ENCODE data around the gene SLC1A1. TPM values are rescaled to one million over a fixed set of nuclear protein-coding genes. Genes with fewer than 3 reads are reported as not detected.

The SLC1A1 gene
- total RNA-seq, 3 donors from 2014 or later (not counting 1 experiment from before 2014, with no cell fraction given), result not detected

GRCh38 chr9:4588721-4589120, 98.5 kb downstream of the SLC1A1 start:
- no peaks in the 10 kb centered on the region for H3K9me3 Mint-ChIP-seq
- no peak for DNase-seq
- Histone ChIP-seq H3K36me3 (ENCODE audit: control insufficient read depth, insufficient read depth, low read length) (no peaks in the 10 kb centered on the region), H3K4me1 (ENCODE audit: control insufficient read depth, insufficient read depth, low read length) (no peaks in the 10 kb centered on the region), H3K27ac (ENCODE audit: low read length) (no peak overlapping the region), H3K9me3 (ENCODE audit: control insufficient read depth, insufficient read depth, low read length) (no peaks in the 10 kb centered on the region), H3K4me3 (ENCODE audit: low read length) (no peak overlapping the region), H3K27me3 (ENCODE audit: control insufficient read depth, insufficient read depth, low read length) (no peaks in the 10 kb centered on the region)
- intact Hi-C loops (cut with micrococcal nuclease), result no loop called here
- no peak overlapping the region for H3K27ac Mint-ChIP-seq
- no peaks in the 10 kb centered on the region for H3K4me1 Mint-ChIP-seq
- H3K27me3 Mint-ChIP-seq (ENCODE audit: low read depth in 2 of 2), result peaks cover 0 to 6% of the 10 kb centered on the region in 2 donors
- 93% methylated on average over 1 of the region's 2 CpGs for WGBS (ENCODE audit: insufficient coverage)
- no peak for ATAC-seq
- H3K36me3 Mint-ChIP-seq, result no peaks in the 10 kb centered on the region
- H3K4me3 Mint-ChIP-seq, result no peak overlapping the region
- TF ChIP-seq, protein P1, sequence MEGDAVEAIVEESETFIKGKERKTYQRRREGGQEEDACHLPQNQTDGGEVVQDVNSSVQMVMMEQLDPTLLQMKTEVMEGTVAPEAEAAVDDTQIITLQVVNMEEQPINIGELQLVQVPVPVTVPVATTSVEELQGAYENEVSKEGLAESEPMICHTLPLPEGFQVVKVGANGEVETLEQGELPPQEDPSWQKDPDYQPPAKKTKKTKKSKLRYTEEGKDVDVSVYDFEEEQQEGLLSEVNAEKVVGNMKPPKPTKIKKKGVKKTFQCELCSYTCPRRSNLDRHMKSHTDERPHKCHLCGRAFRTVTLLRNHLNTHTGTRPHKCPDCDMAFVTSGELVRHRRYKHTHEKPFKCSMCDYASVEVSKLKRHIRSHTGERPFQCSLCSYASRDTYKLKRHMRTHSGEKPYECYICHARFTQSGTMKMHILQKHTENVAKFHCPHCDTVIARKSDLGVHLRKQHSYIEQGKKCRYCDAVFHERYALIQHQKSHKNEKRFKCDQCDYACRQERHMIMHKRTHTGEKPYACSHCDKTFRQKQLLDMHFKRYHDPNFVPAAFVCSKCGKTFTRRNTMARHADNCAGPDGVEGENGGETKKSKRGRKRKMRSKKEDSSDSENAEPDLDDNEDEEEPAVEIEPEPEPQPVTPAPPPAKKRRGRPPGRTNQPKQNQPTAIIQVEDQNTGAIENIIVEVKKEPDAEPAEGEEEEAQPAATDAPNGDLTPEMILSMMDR (IDR thresholded peaks at IDR 0.05), result no peak

GRCh38 chr9:4590430-4591122, 100.3 kb downstream of the SLC1A1 start:
- DNase-seq, result no peak
- Histone ChIP-seq H3K27ac (ENCODE audit: low read length) (no peak overlapping the region), H3K4me3 (ENCODE audit: low read length) (no peak overlapping the region), H3K4me1 (ENCODE audit: control insufficient read depth, insufficient read depth, low read length) (no peaks in the 10 kb centered on the region), H3K27me3 (ENCODE audit: control insufficient read depth, insufficient read depth, low read length) (no peaks in the 10 kb centered on the region), H3K36me3 (ENCODE audit: control insufficient read depth, insufficient read depth, low read length) (no peaks in the 10 kb centered on the region), H3K9me3 (ENCODE audit: control insufficient read depth, insufficient read depth, low read length) (no peaks in the 10 kb centered on the region)
- ATAC-seq, result no peak
- intact Hi-C loops (cut with micrococcal nuclease), result no loop called here
- no peaks in the 10 kb centered on the region for H3K9me3 Mint-ChIP-seq
- 97% methylated on average over 8 of the region's 8 CpGs for WGBS (ENCODE audit: insufficient coverage)
- H3K36me3 Mint-ChIP-seq, result no peaks in the 10 kb centered on the region
- H3K4me3 Mint-ChIP-seq, result no peak overlapping the region
- H3K4me1 Mint-ChIP-seq, result no peaks in the 10 kb centered on the region
- H3K27me3 Mint-ChIP-seq (ENCODE audit: low read depth in 2 of 2), result peaks cover 0 to 8% of the 10 kb centered on the region in 2 donors
- H3K27ac Mint-ChIP-seq, result no peak overlapping the region
- TF ChIP-seq, protein P1 (IDR thresholded peaks at IDR 0.05), result no peak

DNA sequence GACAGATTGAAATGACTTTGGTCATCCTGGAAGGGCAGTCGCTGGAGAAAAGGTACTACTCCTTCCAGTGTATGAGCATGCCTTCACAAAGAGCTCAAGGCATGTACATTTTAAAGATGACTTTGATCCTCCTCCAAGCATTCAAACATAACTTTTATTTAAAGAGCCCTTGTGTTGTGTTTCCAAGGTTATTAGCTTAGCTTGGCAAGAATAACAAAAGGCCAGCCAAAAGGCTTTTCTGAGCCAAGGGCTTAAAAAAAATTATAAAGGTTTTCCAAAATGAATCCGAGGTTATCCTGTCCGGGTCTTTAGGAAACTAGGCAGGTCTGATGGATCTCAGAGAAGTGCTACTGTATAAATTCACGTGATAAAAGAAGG, 100.8 kb downstream of the SLC1A1 start:
- Mint-ChIP-seq H3K36me3 (no peaks in the 10 kb centered on the region), H3K27ac (no peak overlapping the region), H3K4me3 (no peak overlapping the region), H3K4me1 (peaks cover 0 to under 1% of the 10 kb centered on the region in 2 donors), H3K27me3 (ENCODE audit: low read depth in 2 of 2) (peaks cover 0 to 8% of the 10 kb centered on the region in 2 donors), H3K9me3 (no peaks in the 10 kb centered on the region)
- 91% methylated on average over 4 of the region's 4 CpGs for WGBS (ENCODE audit: insufficient coverage)
- H3K27ac ChIP-seq (ENCODE audit: low read length), result no peak overlapping the region
- TF ChIP-seq, protein P1 (IDR thresholded peaks at IDR 0.05), result no peak
- peaks cover under 1% of the 10 kb centered on the region for H3K4me1 ChIP-seq (ENCODE audit: control insufficient read depth, insufficient read depth, low read length)
- H3K36me3 ChIP-seq (ENCODE audit: control insufficient read depth, insufficient read depth, low read length), result no peaks in the 10 kb centered on the region
- no peaks in the 10 kb centered on the region for H3K27me3 ChIP-seq (ENCODE audit: control insufficient read depth, insufficient read depth, low read length)
- intact Hi-C loops (cut with micrococcal nuclease), result no loop called here
- H3K9me3 ChIP-seq (ENCODE audit: control insufficient read depth, insufficient read depth, low read length), result no peaks in the 10 kb centered on the region
- ATAC-seq (no peak), DNase-seq (no peak)
- H3K4me3 ChIP-seq (ENCODE audit: low read length), result no peak overlapping the region

DNA sequence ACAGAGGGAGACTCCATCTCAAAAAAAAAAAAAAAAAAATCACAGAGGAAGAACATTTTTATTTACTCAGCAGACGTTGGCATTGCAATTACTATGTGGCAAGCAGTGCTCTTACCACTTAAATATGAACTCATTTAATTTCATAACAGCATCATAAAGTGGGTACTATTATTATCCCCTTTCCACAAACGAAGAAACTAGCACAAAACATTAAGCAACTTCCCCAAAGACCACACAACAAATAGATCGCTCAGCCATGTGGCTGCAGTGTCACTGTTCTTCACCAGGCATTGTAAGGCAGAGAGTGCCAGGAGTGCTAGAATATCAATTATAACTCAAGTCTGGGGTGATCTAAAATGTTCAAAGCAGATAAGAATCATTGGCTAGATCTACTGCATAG, 102.0 kb downstream of the SLC1A1 start:
- H3K4me3 ChIP-seq (ENCODE audit: low read length), result no peak overlapping the region
- TF ChIP-seq, protein P1 (IDR thresholded peaks at IDR 0.05), result no peak
- H3K36me3 Mint-ChIP-seq, result no peaks in the 10 kb centered on the region
- intact Hi-C loops (cut with micrococcal nuclease), result no loop called here
- 64% methylated on average over 3 of the region's 3 CpGs for WGBS (ENCODE audit: insufficient coverage)
- no peak overlapping the region for H3K27ac ChIP-seq (ENCODE audit: low read length)
- H3K27ac Mint-ChIP-seq, result no peak overlapping the region
- no peaks in the 10 kb centered on the region for H3K9me3 ChIP-seq (ENCODE audit: control insufficient read depth, insufficient read depth, low read length)
- H3K27me3 ChIP-seq (ENCODE audit: control insufficient read depth, insufficient read depth, low read length), result no peaks in the 10 kb centered on the region
- H3K27me3 Mint-ChIP-seq (ENCODE audit: low read depth in 2 of 2), result peaks cover 0 to 8% of the 10 kb centered on the region in 2 donors
- H3K4me1 ChIP-seq (ENCODE audit: control insufficient read depth, insufficient read depth, low read length), result peaks cover 7% of the 10 kb centered on the region
- ATAC-seq (no peak), DNase-seq (no peak)
- H3K4me1 Mint-ChIP-seq, result peaks cover 6 to 9% of the 10 kb centered on the region in 2 donors
- H3K4me3 Mint-ChIP-seq, result no peak overlapping the region
- H3K36me3 ChIP-seq (ENCODE audit: control insufficient read depth, insufficient read depth, low read length), result no peaks in the 10 kb centered on the region
- H3K9me3 Mint-ChIP-seq, result no peaks in the 10 kb centered on the region
